ENCODE data around the gene SLC34A3.

Gene SLC34A3

GRCh38 chr9:137263506-137263905 lies 32.8 kb downstream of the SLC34A3 start:
- DNase-seq: no peak

- no peak for DNase-seq
Measured at GRCh38 chr9:137264067-137264466, 33.4 kb downstream of the SLC34A3 start.

- no peak for DNase-seq
Measured at GRCh38 chr9:137265496-137266161, 34.9 kb downstream of the SLC34A3 start.

GRCh38 chr9:137266162-137266527 lies 35.4 kb downstream of the SLC34A3 start:
- DNase-seq: no peak

GRCh38 chr9:137266585-137267453 lies 36.1 kb downstream of the SLC34A3 start:
- DNase-seq: no peak

GRCh38 chr9:137267933-137268355 lies 37.2 kb downstream of the SLC34A3 start:
- DNase-seq: no peak

- DNase-seq: no peak
Measured at GRCh38 chr9:137268538-137269201, 38.0 kb downstream of the SLC34A3 start.

- no peak for DNase-seq
Measured at GRCh38 chr9:137269231-137269772, 38.6 kb downstream of the SLC34A3 start.

- no peak for DNase-seq
Measured at GRCh38 chr9:137270929-137271695, 40.4 kb downstream of the SLC34A3 start.

GRCh38 chr9:137271696-137272076 lies 41.0 kb downstream of the SLC34A3 start:
- no peak for DNase-seq

- DNase-seq: no peak
Measured at GRCh38 chr9:137272241-137273094, 41.8 kb downstream of the SLC34A3 start.

- DNase-seq: no peak
Measured at GRCh38 chr9:137273095-137273490, 42.4 kb downstream of the SLC34A3 start.

GRCh38 chr9:137273611-137274320 lies 43.1 kb downstream of the SLC34A3 start:
- no peak for DNase-seq

GRCh38 chr9:137275203-137275587 lies 44.5 kb downstream of the SLC34A3 start:
- no peak for DNase-seq

- DNase-seq: no peak
Measured at GRCh38 chr9:137275588-137276472, 45.1 kb downstream of the SLC34A3 start.

- no peak for DNase-seq
Measured at GRCh38 chr9:137276473-137277328, 46.0 kb downstream of the SLC34A3 start.

GRCh38 chr9:137277329-137278041 lies 46.8 kb downstream of the SLC34A3 start, which contains the start of gene TOR4A:
Gene TOR4A (plus strand): TSS chr9:137277726. CDS start chr9:137278690, 964 bp downstream.
- peak; percentile 28 for DNase-seq

GRCh38 chr9:137278061-137278701 lies 47.5 kb downstream of the SLC34A3 start:
- no peak for DNase-seq
